GM19467 (cell line): ENCODE measurements around the gene HIP1R.
"Not testable (repeated sequence)": the region's sequence is repeated elsewhere in the genome, so short reads cannot be mapped to it uniquely, and the experiment has no call there.

ENCODE experiments used
- ATAC-seq: cut with Tn5 transposase; IDR thresholded peaks from one replicate; pipeline ENCODE4 v1.9.1; 2021; ENCODE audit warnings: mild to moderate bottlenecking, moderate library complexity; ENCODE audit not compliant: unreplicated experiment

HIP1R gene

DNA sequence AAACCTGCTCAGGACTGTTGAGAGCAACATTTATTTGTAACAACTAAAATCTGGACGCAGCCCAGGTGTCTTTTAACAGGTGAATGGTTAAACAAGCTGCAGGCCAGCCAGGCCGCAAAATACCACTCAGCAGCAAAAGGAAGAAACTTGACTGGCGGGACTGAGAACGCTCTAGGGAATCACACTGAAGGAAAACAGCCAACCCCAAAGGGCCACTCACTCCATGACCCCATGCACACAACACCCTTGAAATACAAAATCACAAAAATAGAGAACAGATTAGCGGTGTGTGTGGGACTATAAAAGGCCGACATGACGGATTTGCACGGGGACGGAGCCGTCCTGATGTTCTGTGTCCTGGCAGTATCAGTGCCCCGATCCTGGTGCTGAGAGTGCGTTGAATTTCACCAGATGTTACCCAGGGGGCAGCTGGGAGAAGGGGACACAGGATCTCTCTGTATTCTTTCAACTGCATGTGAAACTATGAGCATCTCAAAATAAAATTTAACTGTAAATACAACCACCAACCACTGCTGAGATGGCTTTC lies 37.6 kb downstream of the HIP1R start:
- ATAC-seq = no peak

DNA sequence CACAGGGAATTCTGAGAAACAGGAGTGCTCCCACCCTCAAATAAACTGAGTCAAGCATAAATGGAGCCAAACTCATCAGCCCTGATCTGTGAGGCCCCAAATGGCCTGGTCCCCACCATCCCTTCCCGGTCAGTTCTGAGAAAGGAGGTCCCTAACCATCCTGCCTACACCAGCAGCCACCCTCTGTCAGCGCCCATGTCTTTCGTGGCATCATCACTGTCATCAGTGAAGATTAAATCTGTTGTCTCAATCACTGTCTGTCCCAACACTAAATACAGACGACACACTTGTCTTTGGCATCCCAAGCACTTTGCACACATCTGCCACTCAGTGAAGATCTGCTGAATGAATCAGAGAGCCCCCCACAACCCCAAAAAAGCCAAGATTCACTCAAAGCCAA lies 38.3 kb downstream of the HIP1R start:
- ATAC-seq = no peak

DNA sequence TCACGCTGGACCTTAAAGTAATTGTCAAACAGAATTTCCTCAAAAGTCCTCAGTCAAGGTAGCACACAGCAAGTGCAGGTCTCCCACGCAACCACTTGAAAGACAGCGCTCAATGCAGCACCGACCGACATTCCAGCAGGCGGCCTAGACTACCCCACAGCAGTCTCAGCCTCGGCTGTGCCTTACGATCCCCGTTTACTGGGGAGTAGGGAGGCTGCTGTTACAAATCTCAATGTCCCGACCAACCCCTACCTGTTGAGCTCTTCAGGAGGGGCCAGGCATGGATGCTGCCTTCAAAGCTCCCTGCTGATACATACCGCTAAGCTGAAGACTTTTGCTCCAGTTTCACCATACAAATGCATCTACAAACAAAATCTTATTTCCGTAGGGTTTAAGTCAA lies 38.8 kb downstream of the HIP1R start:
- ATAC-seq = no peak

DNA sequence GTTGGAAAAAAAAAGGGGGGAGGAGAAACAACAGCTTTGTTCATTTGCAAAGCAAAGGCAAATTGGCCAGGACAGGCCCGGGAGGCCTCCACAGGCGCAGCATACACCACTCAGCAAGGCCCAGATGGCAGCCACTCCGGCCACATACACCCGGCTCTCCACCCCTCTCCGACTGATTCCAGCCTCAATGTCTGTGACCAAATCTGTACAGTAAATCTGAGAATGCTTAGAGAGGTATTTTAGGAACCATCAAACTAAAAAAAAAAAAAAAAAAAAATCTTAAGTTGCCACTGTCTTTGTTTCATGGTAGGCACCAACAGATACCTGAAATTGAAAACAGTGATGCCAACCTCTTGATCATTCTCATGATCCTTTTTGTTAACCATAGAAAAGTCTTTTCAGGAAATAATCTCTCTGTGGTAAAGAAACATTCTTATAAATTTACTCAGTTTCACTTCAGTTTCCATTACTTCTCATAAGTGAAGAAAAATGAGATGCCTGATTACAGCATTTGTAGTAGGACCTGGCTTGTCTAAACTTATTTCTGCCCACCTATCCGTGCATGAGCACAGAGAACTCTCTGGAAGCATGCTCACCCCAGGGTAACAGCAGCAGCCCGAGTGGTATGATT lies 40.4 kb downstream of the HIP1R start:
- no peak for ATAC-seq

DNA sequence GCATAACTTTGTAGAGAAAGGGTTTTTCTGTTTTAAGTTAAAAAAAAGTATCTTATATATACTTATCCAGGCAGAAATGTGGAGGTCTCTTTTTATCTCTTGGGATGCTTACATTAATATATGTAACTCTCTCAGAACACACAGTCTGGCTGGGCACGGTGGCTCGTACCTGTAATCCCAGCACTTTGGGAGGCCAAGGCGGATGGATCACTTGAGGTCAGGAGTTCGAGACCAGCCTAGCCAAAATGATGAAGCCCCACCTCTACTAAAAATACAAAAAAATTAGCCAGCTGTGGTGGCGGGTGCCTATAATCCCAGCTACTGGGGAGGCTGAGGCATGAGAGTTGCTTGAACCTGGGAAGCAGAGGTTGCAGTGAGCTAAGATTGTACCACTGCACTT lies 41.0 kb downstream of the HIP1R start:
- ATAC-seq = not testable (repeated sequence)

DNA sequence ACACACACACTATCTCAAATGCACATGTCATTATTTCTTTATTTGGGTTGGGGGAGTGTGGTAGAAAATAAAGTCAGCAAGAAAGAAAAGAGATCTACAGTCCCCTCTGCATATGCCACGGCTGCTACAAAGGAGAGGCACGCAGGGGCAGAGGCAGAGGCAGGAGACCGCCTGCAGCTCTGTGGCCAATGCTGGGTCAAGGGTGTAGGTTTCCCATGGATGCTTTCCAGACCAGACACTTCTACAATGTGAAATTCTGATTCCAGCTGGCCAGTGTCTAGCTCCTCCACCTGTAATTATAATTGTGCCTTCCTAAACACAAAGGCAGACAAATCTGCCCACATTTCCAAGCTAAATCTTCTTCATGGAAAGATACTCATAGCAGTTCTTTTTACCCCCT lies 41.5 kb downstream of the HIP1R start:
- ATAC-seq = no peak

DNA sequence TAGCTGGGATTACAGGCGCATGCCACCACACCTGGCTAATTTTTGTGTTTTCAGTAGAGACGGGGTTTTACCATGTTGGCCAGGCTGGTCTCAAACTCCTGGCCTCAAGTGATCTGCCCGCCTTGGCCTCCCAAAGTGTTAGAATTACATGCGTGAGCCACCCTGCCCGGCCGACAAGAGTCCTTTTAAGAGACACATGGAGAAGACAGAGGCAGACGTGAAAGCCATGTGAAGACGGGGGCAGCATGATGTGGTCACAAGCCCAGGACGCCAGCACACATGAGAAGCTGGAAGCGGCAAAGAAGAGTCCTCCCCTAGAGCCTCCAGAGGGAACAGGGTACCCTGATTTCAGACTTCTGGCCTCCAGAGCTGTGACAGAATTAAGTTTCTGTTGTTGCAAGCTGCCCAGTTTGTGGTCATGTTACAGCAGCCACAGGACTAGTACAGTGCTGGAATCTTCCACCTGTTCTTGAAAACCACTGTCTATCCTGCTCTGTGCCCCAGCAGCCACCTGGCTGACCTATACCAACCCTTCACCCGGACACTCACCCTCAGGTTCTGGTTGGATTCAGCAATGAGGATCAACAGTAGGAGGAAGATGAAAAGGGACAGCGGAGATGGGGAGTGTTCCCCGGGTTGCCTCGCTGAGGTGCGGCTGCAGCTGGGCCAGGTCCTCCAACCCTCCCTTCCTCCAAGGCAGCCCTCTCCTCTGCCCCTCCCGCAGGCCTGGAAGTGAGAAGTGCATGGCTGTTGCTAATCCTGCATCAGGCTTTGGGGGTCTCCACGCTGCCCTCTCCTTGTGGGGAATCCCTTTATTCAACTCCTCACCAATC lies 43.7 kb downstream of the HIP1R start:
- ATAC-seq = no peak

DNA sequence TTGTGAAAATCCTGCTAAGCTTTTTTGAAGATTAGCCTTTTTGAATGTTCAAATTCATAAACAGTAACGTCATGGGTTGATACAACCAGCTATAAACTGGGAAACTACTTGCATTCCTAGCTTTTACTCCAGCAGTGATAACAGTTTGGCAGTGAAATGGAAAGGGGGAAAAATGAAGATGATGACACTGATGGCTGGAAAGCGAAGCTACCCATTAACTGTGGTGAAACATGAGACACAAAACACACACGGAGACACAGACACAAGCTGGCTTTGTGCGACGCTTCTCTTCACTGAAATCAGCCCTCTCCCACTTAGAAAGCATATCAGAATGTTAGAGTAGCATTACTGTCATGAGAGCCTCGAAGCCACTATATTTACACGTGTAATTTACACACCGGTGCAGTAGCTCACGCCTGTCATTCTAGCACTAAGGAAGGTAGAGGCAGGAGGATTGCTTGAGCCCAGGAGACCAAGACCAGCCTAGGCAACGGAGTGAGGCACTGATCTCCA lies 45.0 kb downstream of the HIP1R start:
- ATAC-seq = no peak

DNA sequence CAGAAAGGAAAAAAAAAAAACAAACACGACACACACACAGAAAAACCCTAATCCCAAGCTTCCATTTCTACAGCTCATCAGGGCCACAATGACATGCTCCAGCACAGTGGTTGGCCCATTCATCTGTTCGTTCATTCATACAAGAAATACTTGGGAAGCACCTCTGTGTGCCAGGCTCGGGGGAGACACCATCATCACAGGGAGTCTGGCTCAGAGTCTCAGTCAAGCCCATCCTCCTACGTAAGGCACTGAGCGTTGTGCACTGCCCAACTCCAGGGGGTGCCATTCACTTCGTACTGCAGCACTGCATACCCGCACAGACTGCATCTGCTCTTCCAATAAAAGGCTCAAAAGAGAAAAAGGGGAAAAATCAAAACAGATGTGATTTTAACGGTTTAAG lies 45.4 kb downstream of the HIP1R start:
- ATAC-seq = no peak

DNA sequence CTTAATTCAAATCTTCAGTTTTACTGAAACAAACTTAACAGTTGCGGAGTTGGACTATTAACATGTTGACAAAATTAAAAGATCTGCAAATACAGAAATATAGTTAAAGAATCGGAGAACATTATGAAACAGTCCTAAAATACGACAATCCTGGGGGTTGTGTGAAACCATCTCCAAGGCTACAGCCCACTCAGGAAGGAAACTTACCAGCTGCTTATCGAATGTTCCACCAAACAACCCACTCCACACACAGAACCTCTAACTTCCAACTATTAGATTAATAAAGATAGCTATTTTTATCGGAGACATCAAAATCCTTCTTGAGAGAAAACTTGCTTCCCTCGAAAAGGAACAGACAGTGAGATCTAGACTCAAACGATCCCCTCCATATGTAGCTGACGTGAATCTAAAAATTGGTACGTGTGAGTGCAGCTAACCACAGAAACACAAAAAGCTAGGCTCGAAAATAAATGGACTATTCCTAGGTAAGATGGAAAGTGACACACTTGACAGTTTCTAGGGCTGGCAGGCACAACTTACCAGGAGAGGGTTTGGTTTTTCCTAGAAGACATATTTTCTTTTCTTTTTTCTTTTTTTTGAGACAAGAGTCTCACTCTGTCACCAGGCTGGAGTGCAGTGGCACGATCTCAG lies 47.8 kb downstream of the HIP1R start:
- ATAC-seq = no peak

DNA sequence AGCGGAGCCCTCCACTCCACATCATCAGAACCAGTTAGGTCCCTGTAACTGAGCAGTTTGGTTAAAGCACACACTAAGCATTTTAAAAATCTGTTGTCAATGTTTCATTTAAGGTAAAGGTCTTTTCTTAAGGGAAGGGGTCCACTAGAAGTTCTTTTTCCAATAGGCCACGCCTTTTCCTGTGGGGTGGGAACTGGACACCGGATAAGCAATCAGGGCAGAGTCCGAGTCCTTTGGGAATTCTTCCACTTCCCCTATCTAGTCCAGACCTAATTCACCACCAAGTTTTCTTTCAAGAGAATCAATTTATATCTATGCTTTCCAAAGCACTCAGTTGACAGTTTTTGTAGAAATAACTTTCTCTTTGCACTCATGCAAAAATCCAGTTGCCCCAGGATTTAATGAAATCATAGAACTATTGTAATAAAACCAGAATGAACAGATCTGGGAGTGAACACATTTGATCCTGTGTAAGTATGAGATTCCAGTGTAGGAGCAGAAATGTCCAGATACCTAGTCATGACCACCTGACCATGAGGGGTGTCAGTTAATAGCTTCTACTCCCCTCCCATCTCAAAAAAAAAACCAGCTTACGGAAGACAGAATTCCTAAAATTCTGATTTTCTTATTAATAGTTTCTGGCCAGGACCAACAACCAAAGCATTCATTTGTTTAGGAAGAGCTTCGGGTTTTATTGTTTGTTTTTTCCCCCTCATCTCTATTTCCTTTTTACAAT lies 49.0 kb downstream of the HIP1R start:
- ATAC-seq = no peak

DNA sequence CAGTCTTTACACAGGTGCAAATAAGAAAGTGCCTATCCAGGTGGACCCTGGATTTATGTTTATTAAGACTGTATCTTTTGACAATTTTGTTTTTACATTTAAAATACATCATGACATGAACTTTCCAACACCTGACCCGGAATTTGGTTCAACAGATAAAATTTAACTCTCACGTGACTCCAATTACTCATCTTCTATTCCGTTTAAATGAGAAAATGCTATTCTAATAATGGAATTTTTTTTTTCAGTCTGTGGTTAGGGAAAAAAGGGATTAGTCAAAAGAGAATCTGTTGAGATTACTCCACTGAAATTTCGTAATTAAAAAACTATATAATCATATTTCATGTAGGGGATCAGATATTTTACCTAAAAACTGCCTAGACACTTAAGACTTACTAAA lies 49.6 kb downstream of the HIP1R start:
- ATAC-seq = no peak

DNA sequence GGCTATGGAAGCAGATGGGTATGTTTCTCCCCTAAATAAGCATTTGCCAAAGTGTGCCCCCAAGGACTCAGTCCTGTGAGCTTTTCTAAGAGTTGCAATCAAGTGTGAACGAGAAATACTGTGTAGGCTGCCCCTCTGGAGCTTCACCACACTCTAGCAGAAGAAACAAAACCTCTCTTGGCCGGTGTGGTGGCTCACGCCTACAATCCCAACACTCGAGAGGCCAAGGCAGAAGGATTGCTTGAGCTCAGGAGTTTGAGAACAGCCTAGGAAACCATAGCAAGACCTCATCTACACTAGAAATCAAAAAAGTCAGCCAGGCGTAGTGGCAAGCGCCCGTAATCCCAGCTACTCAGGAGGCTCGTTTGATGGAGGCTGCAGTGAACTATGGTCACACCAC lies 50.9 kb downstream of the HIP1R start:
- ATAC-seq = no peak

DNA sequence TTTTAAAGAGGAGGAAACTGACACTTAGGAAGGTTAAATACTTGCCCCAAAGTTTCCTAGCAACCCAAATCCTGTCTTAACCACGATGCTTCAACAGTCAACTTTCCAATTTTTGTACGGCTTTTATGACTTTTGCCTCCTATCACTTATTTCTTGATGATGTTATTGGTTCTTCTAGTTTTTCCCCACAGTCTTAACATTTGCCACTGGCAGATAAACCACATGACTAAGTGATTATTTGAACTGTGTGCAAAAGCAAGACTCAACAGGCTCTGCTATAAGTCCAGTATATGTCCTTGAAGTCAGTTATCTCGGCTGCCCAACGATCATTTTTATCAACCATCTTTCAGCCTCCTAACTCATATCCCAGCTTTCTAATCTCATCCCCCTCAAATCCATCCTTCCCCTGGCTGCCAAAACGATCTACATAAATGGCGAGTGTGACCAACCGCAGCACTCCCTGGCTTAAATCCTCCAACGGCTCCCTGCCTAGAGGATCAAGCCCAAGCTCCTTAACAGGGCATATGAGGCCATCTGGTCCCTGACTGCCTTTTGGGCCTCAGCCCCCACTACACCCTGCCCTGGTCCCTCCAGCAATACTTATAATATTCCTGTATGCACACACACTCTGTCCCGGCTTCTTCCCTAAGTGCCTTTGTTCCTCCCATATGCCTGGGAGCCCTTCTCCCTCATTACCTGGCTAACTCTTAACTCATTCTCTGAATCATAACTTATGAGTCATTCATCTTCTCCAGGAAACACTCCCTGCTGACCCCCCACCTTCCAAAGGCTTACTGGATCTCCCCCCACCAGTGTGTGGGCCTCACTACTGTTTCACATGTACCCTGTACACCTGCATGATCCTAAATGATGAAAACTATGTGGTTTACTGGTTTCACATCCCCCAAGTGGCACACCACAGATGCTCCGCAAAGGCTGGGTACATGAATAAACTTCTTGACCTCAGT lies 51.9 kb downstream of the HIP1R start:
- peak; percentile 72 for ATAC-seq

DNA sequence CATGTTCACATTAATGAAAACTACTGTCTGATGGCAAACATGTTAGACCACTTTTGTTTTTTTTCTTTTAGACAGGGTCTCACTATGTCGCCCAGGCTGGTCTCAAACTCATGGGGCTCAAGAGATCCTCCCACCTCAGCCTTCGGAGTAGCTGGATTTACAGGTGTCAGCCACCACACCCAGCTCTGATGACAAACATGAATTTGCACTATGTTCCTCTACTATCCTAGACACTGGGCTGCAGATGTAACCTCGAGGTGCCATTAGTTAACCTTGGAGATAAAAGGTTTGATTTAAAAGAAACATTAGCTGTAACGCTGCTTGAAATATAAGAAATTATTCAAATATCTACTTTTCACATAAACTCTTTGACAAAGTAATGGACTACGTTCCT lies 52.6 kb downstream of the HIP1R start:
- ATAC-seq = peak; percentile 12

DNA sequence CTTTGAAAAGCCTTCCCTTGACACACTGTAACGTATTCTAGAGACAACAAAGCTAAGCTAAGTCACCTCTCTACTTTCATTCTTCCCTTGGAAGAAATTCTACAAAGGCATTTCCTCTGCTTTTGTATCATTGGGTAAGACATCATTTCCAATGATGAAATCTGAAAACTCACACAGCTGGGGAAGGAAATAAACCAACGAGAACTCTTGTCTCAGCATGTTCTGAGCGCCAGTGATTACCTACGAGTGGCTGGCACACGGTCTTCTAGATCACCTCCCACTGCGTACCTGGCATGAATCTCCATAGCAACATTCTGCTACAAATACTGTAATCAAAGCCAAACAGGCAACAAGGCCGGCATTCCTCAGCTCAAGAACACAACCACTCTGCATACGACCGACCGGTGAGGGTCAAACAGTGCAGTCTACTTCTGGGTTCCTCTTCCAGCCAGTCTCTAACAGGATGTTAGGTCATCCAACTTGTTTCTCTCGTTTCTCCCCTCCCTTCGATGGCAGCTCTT lies 53.0 kb downstream of the HIP1R start:
- ATAC-seq = no peak

DNA sequence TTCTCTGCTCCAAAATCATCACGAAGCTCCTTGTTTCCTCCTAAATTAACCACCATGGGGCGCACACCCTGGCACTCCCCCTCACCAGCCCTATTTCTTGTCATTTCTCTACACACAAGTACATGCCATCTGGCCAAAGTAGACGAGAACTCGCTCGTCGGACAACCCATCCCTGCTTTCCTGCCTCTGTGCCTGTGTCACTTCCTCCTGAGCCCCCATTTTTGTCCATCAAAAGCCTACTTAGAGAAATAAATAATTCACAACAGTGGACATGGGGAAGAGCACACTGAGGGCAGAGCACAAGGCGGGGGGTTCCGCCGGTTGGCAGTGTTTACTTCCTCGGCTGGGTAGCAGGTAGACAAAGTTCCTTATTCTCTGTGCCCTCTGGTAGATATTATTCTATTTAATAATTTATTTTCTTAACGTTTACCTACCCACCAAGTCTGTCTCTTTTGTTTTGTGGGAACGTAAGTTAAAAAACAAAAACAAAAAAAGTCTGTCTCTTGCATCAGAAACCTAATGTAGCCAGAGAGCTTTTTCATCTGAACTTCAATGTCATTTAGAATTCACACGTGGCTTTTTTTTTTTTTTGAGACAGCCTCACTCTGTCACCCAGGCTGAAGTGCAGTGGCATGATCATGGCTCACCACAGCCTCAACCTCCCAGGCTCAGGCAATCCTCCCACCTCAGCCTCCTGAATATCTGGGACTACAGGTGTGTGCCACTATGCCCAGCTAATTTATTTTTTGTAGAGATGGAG lies 54.7 kb downstream of the HIP1R start:
- ATAC-seq = no peak

DNA sequence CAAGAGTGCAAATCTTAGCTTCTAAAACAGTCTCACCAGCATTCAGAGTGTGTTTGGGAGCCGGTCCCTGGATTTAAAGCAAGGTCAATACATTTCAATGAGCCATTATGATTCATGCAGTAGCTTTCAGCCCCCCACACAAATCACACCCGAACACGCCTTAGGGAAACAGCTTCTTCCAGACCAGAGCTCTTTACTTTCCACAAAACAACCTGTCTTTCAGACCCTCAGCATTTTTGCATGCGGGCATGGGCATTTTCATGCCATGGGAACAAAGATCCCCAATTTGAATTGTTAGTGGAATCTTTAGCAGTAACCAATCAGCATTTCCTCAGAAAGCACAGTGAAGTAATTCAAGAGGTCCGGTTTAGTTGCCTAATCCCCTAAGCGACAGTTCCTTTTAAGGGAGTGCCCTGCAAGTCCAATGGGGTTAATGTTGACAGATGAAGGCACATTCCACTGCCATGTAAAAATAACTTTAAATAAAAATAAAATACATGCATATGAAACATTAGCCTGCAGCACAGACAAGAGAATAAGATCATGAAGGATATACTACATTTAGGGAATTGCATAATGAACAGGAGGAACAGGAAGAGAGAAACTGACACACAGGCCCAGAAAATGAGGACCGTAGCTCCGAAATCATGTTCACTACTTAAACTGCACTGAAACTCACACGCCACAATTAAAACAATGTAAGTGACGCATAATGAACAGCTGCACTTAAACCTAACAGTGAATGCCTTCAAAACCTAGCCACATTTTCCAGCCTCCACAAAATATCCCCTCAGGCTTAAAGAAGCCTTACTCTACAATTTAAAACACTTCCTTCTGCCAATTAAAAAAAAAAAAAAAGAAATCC lies 56.6 kb downstream of the HIP1R start:
- ATAC-seq = no peak
